ENCODE measurements around the gene MINDY4.

MINDY4 gene

DNA sequence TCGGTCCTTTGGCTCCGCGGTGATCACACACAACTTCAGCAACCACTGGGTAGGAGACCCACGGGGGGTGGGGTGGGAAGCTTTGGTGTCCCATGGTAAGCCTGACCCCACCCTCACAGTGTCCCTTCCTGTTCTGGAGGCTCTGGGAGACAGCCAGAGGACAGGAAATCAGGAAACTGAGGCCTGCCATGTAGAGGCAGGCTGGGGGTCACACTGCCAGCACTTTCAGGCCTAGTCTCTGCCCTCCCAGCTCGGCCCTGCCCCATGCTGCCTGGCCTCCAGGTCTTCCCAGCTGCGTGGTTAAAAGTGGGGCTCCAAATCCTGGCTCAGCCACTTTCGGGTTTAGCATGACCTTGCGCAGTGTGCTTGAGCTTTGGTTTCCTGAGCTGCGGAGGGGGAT, 151.4 kb downstream of the MINDY4 start:
- Mint-ChIP-seq H3K27ac (no peak overlapping the region), H3K36me3 (no peaks in the 10 kb centered on the region), H3K9me3 (ENCODE audit: low read depth) (no peaks in the 10 kb centered on the region), H3K4me1 (ENCODE audit: low read depth) (no peaks in the 10 kb centered on the region), H3K27me3 (no peaks in the 10 kb centered on the region), H3K4me3 (no peak overlapping the region)

DNA sequence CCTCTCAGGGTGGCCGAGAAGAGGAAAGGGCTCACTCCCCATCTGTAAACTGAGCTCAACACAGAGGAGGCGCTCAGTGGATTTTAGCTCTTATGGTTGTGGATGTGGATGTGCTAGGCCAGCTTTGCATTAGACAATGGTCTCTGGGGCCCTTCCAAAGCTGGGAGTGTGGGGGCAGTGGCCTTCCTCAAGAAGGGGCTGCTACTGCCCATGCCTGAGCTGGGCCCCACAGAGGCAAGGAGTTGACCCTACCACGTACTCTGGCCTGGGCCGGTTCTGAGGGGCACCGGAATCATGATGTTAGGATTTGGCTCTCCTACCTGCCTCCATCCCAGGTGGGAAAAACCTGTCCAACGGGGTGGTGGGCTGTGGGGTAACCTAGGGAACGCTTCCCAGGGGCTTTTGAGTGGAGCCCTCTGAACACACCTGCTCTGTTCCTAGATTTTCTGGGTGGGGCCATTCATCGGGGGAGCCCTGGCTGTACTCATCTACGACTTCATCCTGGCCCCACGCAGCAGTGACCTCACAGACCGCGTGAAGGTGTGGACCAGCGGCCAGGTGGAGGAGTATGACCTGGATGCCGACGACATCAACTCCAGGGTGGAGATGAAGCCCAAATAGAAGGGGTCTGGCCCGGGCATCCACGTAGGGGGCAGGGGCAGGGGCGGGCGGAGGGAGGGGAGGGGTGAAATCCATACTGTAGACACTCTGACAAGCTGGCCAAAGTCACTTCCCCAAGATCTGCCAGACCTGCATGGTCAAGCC, 152.0 kb downstream of the MINDY4 start:
- no peak overlapping the region for H3K27ac Mint-ChIP-seq
- no peaks in the 10 kb centered on the region for H3K27me3 Mint-ChIP-seq
- H3K9me3 Mint-ChIP-seq (ENCODE audit: low read depth) = no peaks in the 10 kb centered on the region
- no peaks in the 10 kb centered on the region for H3K36me3 Mint-ChIP-seq
- no peak overlapping the region for H3K4me3 Mint-ChIP-seq
- no peaks in the 10 kb centered on the region for H3K4me1 Mint-ChIP-seq (ENCODE audit: low read depth)

DNA sequence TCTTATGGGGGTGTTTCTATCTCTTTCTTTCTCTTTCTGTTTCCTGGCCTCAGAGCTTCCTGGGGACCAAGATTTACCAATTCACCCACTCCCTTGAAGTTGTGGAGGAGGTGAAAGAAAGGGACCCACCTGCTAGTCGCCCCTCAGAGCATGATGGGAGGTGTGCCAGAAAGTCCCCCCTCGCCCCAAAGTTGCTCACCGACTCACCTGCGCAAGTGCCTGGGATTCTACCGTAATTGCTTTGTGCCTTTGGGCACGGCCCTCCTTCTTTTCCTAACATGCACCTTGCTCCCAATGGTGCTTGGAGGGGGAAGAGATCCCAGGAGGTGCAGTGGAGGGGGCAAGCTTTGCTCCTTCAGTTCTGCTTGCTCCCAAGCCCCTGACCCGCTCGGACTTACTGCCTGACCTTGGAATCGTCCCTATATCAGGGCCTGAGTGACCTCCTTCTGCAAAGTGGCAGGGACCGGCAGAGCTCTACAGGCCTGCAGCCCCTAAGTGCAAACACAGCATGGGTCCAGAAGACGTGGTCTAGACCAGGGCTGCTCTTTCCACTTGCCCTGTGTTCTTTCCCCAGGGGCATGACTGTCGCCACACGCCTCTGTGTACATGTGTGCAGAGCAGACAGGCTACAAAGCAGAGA, 152.7 kb downstream of the MINDY4 start:
- no peak overlapping the region for H3K27ac Mint-ChIP-seq
- no peaks in the 10 kb centered on the region for H3K9me3 Mint-ChIP-seq (ENCODE audit: low read depth)
- H3K36me3 Mint-ChIP-seq = no peaks in the 10 kb centered on the region
- H3K27me3 Mint-ChIP-seq = no peaks in the 10 kb centered on the region
- H3K4me3 Mint-ChIP-seq = no peak overlapping the region
- no peaks in the 10 kb centered on the region for H3K4me1 Mint-ChIP-seq (ENCODE audit: low read depth)

DNA sequence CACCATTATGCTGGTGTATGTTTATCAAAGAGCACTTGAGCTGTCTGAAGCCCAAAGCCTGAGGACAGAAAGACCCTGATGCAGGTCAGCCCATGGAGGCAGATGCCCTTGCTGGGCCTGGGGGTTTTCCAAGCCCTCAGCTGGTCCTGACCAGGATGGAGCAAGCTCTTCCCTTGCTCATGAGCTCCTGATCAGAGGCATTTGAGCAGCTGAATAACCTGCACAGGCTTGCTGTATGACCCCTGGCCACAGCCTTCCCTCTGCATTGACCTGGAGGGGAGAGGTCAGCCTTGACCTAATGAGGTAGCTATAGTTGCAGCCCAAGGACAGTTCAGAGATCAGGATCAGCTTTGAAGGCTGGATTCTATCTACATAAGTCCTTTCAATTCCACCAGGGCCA, 153.4 kb downstream of the MINDY4 start:
- Mint-ChIP-seq H3K27ac (no peak overlapping the region), H3K4me1 (ENCODE audit: low read depth) (no peaks in the 10 kb centered on the region), H3K27me3 (no peaks in the 10 kb centered on the region), H3K9me3 (ENCODE audit: low read depth) (no peaks in the 10 kb centered on the region), H3K36me3 (no peaks in the 10 kb centered on the region), H3K4me3 (no peak overlapping the region)

DNA sequence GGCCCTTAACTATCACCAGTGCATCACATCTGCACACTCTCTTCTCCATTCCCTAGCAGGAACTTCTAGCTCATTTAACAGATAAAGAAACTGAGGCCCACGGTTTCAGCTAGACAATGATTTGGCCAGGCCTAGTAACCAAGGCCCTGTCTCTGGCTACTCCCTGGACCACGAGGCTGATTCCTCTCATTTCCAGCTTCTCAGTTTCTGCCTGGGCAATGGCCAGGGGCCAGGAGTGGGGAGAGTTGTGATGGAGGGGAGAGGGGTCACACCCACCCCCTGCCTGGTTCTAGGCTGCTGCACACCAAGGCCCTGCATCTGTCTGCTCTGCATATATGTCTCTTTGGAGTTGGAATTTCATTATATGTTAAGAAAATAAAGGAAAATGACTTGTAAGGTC, 153.9 kb downstream of the MINDY4 start:
- Mint-ChIP-seq H3K4me3 (no peak overlapping the region), H3K9me3 (ENCODE audit: low read depth) (no peaks in the 10 kb centered on the region), H3K36me3 (no peaks in the 10 kb centered on the region), H3K4me1 (ENCODE audit: low read depth) (no peaks in the 10 kb centered on the region), H3K27ac (no peak overlapping the region), H3K27me3 (no peaks in the 10 kb centered on the region)

DNA sequence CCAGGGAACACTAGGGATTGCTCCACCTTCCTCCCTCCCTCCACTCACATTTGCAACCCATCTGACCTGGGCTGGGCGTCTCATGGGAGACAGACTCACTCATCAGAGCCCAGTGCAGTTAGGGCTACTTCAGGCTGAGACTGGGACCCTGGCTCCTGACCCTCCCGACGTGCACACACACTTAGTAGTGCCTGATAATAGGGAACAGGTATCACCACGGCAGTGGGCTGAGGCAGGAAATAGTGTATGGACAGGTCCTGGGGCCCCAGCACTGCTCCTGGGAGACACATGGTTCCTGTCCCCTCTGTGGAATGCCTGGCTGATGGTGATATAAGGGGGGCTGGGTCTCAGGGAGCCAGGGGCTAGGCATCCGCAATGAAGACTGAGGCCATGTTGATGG, 154.7 kb downstream of the MINDY4 start:
- Mint-ChIP-seq H3K27me3 (no peaks in the 10 kb centered on the region), H3K9me3 (ENCODE audit: low read depth) (no peaks in the 10 kb centered on the region), H3K36me3 (no peaks in the 10 kb centered on the region), H3K27ac (no peak overlapping the region), H3K4me3 (no peak overlapping the region), H3K4me1 (ENCODE audit: low read depth) (no peaks in the 10 kb centered on the region)

DNA sequence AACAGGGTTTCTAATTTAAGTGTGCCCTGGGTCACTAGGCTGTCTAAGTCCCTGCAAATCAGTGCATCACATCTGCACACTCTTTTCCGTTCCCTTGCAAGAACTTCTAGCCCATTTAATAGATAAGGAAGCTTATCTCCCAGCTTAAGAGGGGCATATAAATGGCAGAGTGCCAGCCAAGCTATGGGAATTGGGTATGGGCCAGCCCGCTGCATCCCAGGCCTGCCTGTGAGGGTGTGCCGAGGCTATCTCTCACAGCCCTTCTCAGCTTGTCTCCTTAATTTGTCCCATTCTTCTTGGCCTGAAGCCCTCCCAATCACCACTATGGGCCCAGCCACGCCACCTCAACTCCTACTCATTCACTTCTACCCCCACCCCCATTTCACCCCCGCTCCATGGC, 155.1 kb downstream of the MINDY4 start:
- H3K27ac Mint-ChIP-seq = no peak overlapping the region
- no peaks in the 10 kb centered on the region for H3K9me3 Mint-ChIP-seq (ENCODE audit: low read depth)
- no peaks in the 10 kb centered on the region for H3K36me3 Mint-ChIP-seq
- H3K4me1 Mint-ChIP-seq (ENCODE audit: low read depth) = no peaks in the 10 kb centered on the region
- no peaks in the 10 kb centered on the region for H3K27me3 Mint-ChIP-seq
- H3K4me3 Mint-ChIP-seq = no peak overlapping the region

DNA sequence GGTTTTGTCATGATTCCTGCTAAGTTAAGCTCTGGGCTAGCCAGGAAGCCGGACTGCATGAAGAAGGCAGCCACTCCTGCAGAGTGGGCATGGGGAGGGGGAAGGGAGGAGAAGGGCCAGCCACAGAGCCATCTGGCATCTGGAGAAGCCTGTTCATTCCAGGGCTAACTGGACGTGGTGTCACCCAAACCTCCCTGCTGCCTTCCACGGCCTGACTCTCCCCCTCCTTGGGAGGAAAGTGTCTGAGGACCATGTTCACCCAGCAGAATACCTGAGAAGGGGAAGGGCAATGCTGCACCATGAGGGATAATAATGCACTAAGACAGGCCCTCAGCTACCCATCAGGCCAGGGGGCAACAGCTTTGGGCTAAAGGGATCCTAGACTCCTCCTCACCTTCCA, 155.8 kb downstream of the MINDY4 start:
- Mint-ChIP-seq H3K9me3 (ENCODE audit: low read depth) (no peaks in the 10 kb centered on the region), H3K4me1 (ENCODE audit: low read depth) (no peaks in the 10 kb centered on the region), H3K36me3 (no peaks in the 10 kb centered on the region), H3K4me3 (no peak overlapping the region), H3K27me3 (no peaks in the 10 kb centered on the region), H3K27ac (no peak overlapping the region)

DNA sequence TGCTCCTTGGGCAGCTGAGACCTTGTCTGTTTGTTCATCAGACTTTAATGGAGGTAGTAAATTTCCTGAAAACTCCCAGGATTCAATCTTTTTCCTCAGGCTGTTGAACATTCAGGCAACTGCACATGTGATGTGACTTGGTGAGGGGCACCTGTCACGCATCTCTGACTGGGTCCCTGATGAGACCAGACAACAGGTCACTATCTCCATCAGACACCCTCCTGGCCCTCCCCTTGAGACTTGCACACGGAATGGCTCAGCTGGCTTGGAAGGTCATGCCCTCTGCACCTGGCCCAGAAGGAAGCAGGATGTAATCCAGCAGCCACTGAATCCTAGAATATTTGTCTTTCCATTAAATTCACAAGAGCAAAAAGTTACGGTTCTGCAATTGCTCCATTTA, 156.3 kb downstream of the MINDY4 start:
- H3K4me1 Mint-ChIP-seq (ENCODE audit: low read depth) = no peaks in the 10 kb centered on the region
- no peaks in the 10 kb centered on the region for H3K9me3 Mint-ChIP-seq (ENCODE audit: low read depth)
- H3K4me3 Mint-ChIP-seq = no peak overlapping the region
- H3K27me3 Mint-ChIP-seq = no peaks in the 10 kb centered on the region
- no peak overlapping the region for H3K27ac Mint-ChIP-seq
- no peaks in the 10 kb centered on the region for H3K36me3 Mint-ChIP-seq

DNA sequence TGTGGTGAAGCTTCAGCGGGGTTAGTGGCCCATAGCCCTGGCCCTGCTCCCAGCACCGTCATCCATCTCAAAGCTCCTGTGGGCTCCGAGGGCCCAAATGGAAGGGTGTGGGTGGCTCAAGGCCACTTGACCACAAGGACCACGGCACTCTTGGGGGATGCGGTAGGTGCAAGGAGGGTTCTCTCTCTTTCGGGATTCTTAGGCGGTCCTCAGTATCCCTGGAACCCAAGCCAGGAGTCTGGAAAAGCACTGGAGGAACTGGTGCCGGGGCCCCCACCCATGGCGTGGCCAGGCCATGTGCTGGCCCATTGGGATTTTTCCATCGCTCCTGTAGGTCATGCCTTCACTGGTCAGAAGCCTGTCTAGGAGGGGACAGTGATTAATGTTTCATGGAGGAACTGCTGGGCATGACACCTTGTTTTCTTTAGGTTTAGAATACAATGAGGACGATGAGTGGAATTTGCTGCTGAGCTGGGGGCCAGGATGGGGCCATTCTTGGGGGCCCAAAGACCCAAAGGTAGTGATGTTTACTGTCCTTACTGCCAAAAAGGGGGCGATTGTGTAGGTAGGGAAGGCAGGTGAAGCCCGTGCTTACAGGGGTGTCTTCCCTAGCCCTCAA, 157.1 kb downstream of the MINDY4 start:
- no peak overlapping the region for H3K4me3 Mint-ChIP-seq
- no peaks in the 10 kb centered on the region for H3K36me3 Mint-ChIP-seq
- no peaks in the 10 kb centered on the region for H3K4me1 Mint-ChIP-seq (ENCODE audit: low read depth)
- no peaks in the 10 kb centered on the region for H3K9me3 Mint-ChIP-seq (ENCODE audit: low read depth)
- no peaks in the 10 kb centered on the region for H3K27me3 Mint-ChIP-seq
- H3K27ac Mint-ChIP-seq = no peak overlapping the region

DNA sequence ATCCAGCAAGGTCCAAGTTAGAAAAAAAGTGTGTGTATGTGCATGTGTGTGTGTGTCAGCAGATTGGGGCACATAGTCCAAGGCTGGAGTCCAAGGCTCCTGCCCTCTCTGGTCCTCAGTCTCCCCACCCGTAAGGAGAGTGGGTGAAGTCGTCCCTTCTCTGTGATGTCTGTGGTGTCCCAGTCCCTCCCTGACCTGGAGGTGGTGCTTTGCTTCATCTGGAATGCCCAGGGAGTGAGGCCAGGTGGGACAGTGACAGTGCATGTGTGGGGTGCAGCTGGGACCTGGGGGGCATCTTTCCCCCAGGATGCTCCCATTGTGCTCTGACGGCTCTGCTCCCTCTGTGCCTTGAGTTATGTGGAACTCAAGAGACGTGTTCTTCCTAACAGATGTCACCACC, 158.5 kb downstream of the MINDY4 start:
- H3K4me1 Mint-ChIP-seq (ENCODE audit: low read depth) = no peaks in the 10 kb centered on the region
- no peaks in the 10 kb centered on the region for H3K9me3 Mint-ChIP-seq (ENCODE audit: low read depth)
- H3K4me3 Mint-ChIP-seq = no peak overlapping the region
- no peak overlapping the region for H3K27ac Mint-ChIP-seq
- no peaks in the 10 kb centered on the region for H3K27me3 Mint-ChIP-seq
- no peaks in the 10 kb centered on the region for H3K36me3 Mint-ChIP-seq

DNA sequence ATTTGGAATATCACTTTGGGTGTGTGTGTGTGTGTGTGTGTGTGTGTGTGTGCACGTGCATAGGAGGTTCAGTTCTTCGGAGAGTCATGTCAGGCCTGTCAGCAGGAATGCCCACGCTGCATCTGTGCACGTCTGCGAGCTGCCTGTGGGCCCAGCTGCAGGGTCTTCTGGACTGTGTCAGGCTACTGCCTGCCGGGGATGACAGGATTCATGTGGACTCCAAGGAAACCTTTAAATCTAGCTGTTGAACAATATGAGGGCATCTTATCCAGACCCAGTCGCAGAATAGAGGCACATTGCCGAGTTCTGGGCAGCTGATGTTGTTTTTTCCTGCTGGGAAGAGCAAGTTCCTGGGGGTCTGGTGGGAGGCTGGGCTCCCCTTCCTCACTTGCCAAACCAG, 159.4 kb downstream of the MINDY4 start:
- Mint-ChIP-seq H3K4me3 (no peak overlapping the region), H3K27ac (no peak overlapping the region), H3K9me3 (ENCODE audit: low read depth) (no peaks in the 10 kb centered on the region), H3K27me3 (no peaks in the 10 kb centered on the region), H3K36me3 (no peaks in the 10 kb centered on the region), H3K4me1 (ENCODE audit: low read depth) (no peaks in the 10 kb centered on the region)

DNA sequence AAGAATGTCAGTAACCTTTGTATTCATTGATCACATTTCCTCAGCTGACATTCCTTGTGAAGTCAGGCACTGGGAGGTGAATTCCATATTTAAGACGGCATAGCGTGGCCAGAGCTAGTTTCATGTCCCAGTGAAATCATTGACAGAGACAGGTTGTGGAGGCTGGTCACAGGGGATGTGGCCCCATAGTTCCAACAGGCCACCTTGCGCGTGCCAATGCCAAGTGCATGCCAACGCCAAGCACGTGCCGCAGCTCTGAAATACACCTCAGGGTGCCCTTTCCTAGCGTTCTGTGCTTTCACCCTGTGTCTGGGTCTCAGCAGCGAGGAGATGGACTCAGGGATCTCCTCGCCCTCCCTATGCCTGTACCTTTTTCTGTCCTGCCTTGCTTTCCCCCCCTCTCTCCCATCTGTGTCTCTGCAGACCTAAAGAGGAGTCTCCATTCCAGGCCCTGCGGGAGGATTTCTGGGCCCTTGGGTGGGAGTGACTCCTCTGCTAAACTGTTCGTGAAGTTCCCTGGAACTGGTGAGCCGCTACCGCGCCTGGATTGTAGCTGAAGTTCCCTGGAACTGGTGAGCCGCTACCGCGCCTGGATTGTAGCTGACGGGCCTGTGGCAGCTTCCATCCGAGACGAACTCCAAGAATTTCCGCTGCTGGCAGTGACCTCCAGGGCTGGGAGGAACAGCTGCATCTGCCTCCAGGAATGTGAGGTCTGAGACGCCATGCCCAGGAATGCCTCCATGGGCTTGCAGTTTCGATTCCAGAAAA, 160.1 kb downstream of the MINDY4 start:
- H3K36me3 Mint-ChIP-seq = no peaks in the 10 kb centered on the region
- H3K9me3 Mint-ChIP-seq (ENCODE audit: low read depth) = no peaks in the 10 kb centered on the region
- no peaks in the 10 kb centered on the region for H3K27me3 Mint-ChIP-seq
- H3K4me3 Mint-ChIP-seq = no peak overlapping the region
- H3K4me1 Mint-ChIP-seq (ENCODE audit: low read depth) = no peaks in the 10 kb centered on the region
- H3K27ac Mint-ChIP-seq = no peak overlapping the region

DNA sequence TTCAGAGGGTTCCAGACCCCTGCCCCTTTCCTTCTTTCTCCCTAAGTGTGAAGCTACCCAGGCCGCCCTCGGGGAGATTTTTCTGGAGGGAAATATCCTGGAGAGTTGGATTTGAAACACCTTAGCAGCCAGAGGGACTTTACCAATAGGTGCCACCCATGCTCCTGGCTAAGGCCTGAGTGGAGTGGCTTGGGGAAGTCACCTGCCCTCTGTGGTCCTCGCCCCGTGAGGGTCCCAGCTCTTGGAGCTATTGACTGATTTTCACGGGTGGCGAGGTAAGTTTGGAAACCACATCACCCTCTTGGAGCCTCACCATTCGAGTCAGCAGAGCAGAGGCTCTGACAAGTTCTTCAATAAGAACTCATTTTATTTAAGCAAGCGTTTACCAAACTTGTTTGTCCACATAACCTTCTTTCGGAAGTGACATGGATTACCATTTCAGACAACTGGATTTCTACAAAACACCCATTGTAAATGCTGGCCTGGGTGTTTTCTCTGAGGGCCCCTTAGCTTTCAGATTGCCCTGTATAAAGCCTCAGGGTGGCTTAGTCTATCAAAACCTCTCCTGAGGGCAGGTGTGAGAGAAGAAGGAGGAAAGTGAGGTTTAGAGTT, 160.8 kb downstream of the MINDY4 start:
- H3K4me1 Mint-ChIP-seq (ENCODE audit: low read depth) = no peaks in the 10 kb centered on the region
- no peaks in the 10 kb centered on the region for H3K27me3 Mint-ChIP-seq
- H3K27ac Mint-ChIP-seq = no peak overlapping the region
- H3K36me3 Mint-ChIP-seq = no peaks in the 10 kb centered on the region
- H3K9me3 Mint-ChIP-seq (ENCODE audit: low read depth) = no peaks in the 10 kb centered on the region
- no peak overlapping the region for H3K4me3 Mint-ChIP-seq

DNA sequence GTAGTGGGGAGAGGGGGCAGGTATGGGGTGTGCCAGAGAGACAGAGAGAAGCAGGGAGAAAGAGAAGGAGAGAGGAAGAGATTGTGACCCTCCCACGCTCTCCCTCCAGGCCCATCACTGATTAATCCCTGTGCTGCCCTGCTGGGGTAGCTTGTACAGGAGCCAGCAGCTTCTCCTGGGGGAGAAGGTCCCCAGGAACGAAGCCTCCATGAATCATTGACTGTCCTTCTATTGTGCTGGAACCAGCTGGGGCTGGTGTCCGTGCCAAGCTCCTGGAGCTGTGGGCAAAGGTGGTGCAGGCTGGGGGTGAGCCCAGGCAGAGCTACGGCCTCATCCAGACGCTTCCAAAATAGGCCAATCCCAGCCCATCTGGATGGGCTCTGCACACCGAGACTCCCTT, 161.3 kb downstream of the MINDY4 start:
- Mint-ChIP-seq H3K4me1 (ENCODE audit: low read depth) (no peaks in the 10 kb centered on the region), H3K9me3 (ENCODE audit: low read depth) (no peaks in the 10 kb centered on the region), H3K27me3 (no peaks in the 10 kb centered on the region), H3K27ac (no peak overlapping the region), H3K4me3 (no peak overlapping the region), H3K36me3 (no peaks in the 10 kb centered on the region)
